ENCODE data around the gene SMARCC2. TPM values are rescaled to one million over a fixed set of nuclear protein-coding genes. Genes with fewer than 3 reads are reported as not detected.
"Not testable (repeated sequence)": the region's sequence is repeated elsewhere in the genome, so short reads cannot be mapped to it uniquely, and the experiment has no call there.

The SMARCC2 gene
- total RNA-seq, 8 experiments from 2014 or later: 18.1 to 110 (median 77.9) TPM

GRCh38 chr12:56159482-56160192 is 29.6 kb downstream of the SMARCC2 start:
- peak overlapping the region; percentile 84 to 86 for H3K27ac ChIP-seq
- in situ Hi-C loops (cut with MboI; ENCODE audit: low pct_unique_long_range_greater_than_20kb in 2 of 9, low sequenced_read_pairs in 9 of 9, unreplicated experiment in 9 of 9): loop anchor here in 1 of 9 experiments (25.0 kb wide), 1 partner anchor 103 kb away; the partner anchor contains the start of genes ANKRD52 and COQ10A
- ATAC-seq (replicated peaks in 6 of 8): no peak
- peaks cover 19 to 21% of the 10 kb centered on the region in 2 donors for H3K4me1 ChIP-seq (replicated peaks in 1 of 2)
- peak overlapping the region; percentile 63 to 89 (median 83) for H3K4me3 ChIP-seq
- WGBS, 10 experiments: 0 to 84% (median 71%) methylated on average over 1 to 4 of the region's 8 CpGs; no CpG with 5 or more reads in 3 of the 10 experiments

GRCh38 chr12:56158926-56159461 is 30.3 kb downstream of the SMARCC2 start:
- peaks cover 19 to 21% of the 10 kb centered on the region in 2 donors for H3K4me1 ChIP-seq (replicated peaks in 1 of 2)
- 0 to 10% (median 0%) methylated on average over 2 to 5 of the region's 6 CpGs; no CpG with 5 or more reads in 2 of the 10 experiments for WGBS, 10 experiments
- in situ Hi-C loops (cut with MboI; ENCODE audit: low pct_unique_long_range_greater_than_20kb in 2 of 9, low sequenced_read_pairs in 9 of 9, unreplicated experiment in 9 of 9): loop anchor here in 1 of 9 experiments (25.0 kb wide), 1 partner anchor 103 kb away; the partner anchor contains the start of genes ANKRD52 and COQ10A
- peak overlapping the region; percentile 63 to 89 (median 83) for H3K4me3 ChIP-seq
- peak overlapping the region; percentile 84 to 86 for H3K27ac ChIP-seq
- peak; percentile 3 to 52 (median 17) for ATAC-seq (replicated peaks in 6 of 8)

GRCh38 chr12:56158029-56158925 is 31.0 kb downstream of the SMARCC2 start, which contains the start of gene MYL6:
MYL6 (plus strand) TSS chr12:56158359; CDS start chr12:56158402, 43 bp downstream.
- 0 to 8% (median 0%) methylated on average over 1 to 3 of the region's 30 CpGs; no CpG with 5 or more reads in 4 of the 10 experiments for WGBS, 10 experiments
- ATAC-seq (replicated peaks in 6 of 8): peak; percentile 72 to 88 (median 84)
- in situ Hi-C loops (cut with MboI; ENCODE audit: low pct_unique_long_range_greater_than_20kb in 2 of 9, low sequenced_read_pairs in 9 of 9, unreplicated experiment in 9 of 9): loop anchor here in 1 of 9 experiments (25.0 kb wide), 1 partner anchor 104 kb away; the partner anchor contains the start of genes ANKRD52 and COQ10A
- Histone ChIP-seq H3K27ac (peak within 1 kb of the TSS; percentile 84 to 86), H3K4me1 (replicated peaks in 1 of 2) (peaks cover 24% of the 10 kb centered on the region in 2 donors), H3K4me3 (peak within 1 kb of the TSS; percentile 63 to 89 (median 83))

- Histone ChIP-seq H3K27ac (peak overlapping the region; percentile 84 to 86), H3K4me1 (replicated peaks in 1 of 2) (peaks cover 27 to 28% of the 10 kb centered on the region in 2 donors), H3K4me3 (peak overlapping the region; percentile 63 to 89 (median 83))
- 0 to 55% (median 25%) methylated on average over 4 to 16 of the region's 45 CpGs; no CpG with 5 or more reads in 2 of the 10 experiments for WGBS, 10 experiments
- in situ Hi-C loops (cut with MboI; ENCODE audit: low pct_unique_long_range_greater_than_20kb in 2 of 9, low sequenced_read_pairs in 9 of 9, unreplicated experiment in 9 of 9): loop anchor here in 1 of 9 experiments (25.0 kb wide), 1 partner anchor 105 kb away; the partner anchor contains the start of genes ANKRD52 and COQ10A
- peak; percentile 25 to 79 (median 68) for ATAC-seq (replicated peaks in 6 of 8)
These were observed 31.9 kb downstream of the SMARCC2 start for GRCh38 chr12:56157201-56158028.

- ATAC-seq (replicated peaks in 6 of 8): not testable (repeated sequence)
- H3K27ac ChIP-seq: peak overlapping the region; percentile 84 to 86
- in situ Hi-C loops (cut with MboI; ENCODE audit: low pct_unique_long_range_greater_than_20kb in 2 of 9, low sequenced_read_pairs in 9 of 9, unreplicated experiment in 9 of 9): loop anchor here in 1 of 9 experiments (25.0 kb wide), 1 partner anchor 106 kb away; the partner anchor contains the start of genes ANKRD52 and COQ10A
- peaks cover 27 to 28% of the 10 kb centered on the region in 2 donors for H3K4me1 ChIP-seq (replicated peaks in 1 of 2)
- peak overlapping the region; percentile 63 to 89 (median 83) for H3K4me3 ChIP-seq
- 67 to 100% (median 92%) methylated on average over 2 to 15 of the region's 21 CpGs; no CpG with 5 or more reads in 1 of the 10 experiments for WGBS, 10 experiments
These were observed 32.7 kb downstream of the SMARCC2 start for GRCh38 chr12:56156464-56157200.

- Histone ChIP-seq H3K27ac (no peak overlapping the region), H3K4me1 (replicated peaks in 1 of 2) (peaks cover 26 to 30% of the 10 kb centered on the region in 2 donors), H3K4me3 (no peak overlapping the region)
- no peak for ATAC-seq (replicated peaks in 6 of 8)
- in situ Hi-C loops (cut with MboI; ENCODE audit: low pct_unique_long_range_greater_than_20kb in 2 of 9, low sequenced_read_pairs in 9 of 9, unreplicated experiment in 9 of 9): loop anchor here in 1 of 9 experiments (25.0 kb wide), 1 partner anchor 107 kb away; the partner anchor contains the start of genes ANKRD52 and COQ10A
- 79 to 100% (median 99%) methylated on average over 2 to 5 of the region's 11 CpGs; no CpG with 5 or more reads in 4 of the 10 experiments for WGBS, 10 experiments
These were observed 33.9 kb downstream of the SMARCC2 start for GRCh38 chr12:56155256-56155845.

GRCh38 chr12:56154818-56155217 is 34.5 kb downstream of the SMARCC2 start:
- no peak for ATAC-seq (replicated peaks in 6 of 8)
- 71 to 97% (median 88%) methylated on average over 3 to 5 of the region's 5 CpGs; no CpG with 5 or more reads in 3 of the 10 experiments for WGBS, 10 experiments

GRCh38 chr12:56154246-56154771 is 35.0 kb downstream of the SMARCC2 start:
- WGBS, 10 experiments: no CpG with 5 or more reads among the region's 1 CpG
- in situ Hi-C loops (cut with MboI; ENCODE audit: low pct_unique_long_range_greater_than_20kb in 2 of 9, low sequenced_read_pairs in 9 of 9, unreplicated experiment in 9 of 9): loop anchor here in 1 of 9 experiments (25.0 kb wide), 1 partner anchor 108 kb away; the partner anchor contains the start of genes ANKRD52 and COQ10A
- H3K4me3 ChIP-seq: no peak overlapping the region
- no peak overlapping the region for H3K27ac ChIP-seq
- H3K4me1 ChIP-seq (replicated peaks in 1 of 2): peaks cover 16 to 20% of the 10 kb centered on the region in 2 donors
- ATAC-seq (replicated peaks in 6 of 8): no peak

More at GRCh38 chr12:56154818-56155217, 34.5 kb downstream of the SMARCC2 start:
- no peak overlapping the region for H3K27ac ChIP-seq
- in situ Hi-C loops (cut with MboI; ENCODE audit: low pct_unique_long_range_greater_than_20kb in 2 of 9, low sequenced_read_pairs in 9 of 9, unreplicated experiment in 9 of 9): loop anchor here in 1 of 9 experiments (25.0 kb wide), 1 partner anchor 107 kb away; the partner anchor contains the start of genes ANKRD52 and COQ10A
- H3K4me3 ChIP-seq: no peak overlapping the region
- H3K4me1 ChIP-seq (replicated peaks in 1 of 2): peaks cover 20 to 25% of the 10 kb centered on the region in 2 donors

- in situ Hi-C loops (cut with MboI; ENCODE audit: low pct_unique_long_range_greater_than_20kb in 2 of 9, low sequenced_read_pairs in 9 of 9, unreplicated experiment in 9 of 9): loop anchor here in 1 of 9 experiments (25.0 kb wide), 1 partner anchor 109 kb away; the partner anchor contains the start of genes ANKRD52 and COQ10A
- Histone ChIP-seq H3K27ac (no peak overlapping the region), H3K4me3 (peak overlapping the region in 1 of 5 donors; percentile 55), H3K4me1 (replicated peaks in 1 of 2) (peaks cover 16 to 20% of the 10 kb centered on the region in 2 donors)
- WGBS, 10 experiments: 87% methylated on average over 4 of the region's 5 CpGs; no CpG with 5 or more reads in 9 of the 10 experiments
- no peak for ATAC-seq (replicated peaks in 6 of 8)
These were observed 35.6 kb downstream of the SMARCC2 start for GRCh38 chr12:56153678-56154065.
